HG02588 (cell line): ENCODE measurements around the gene SIL1.
"Not testable (repeated sequence)": the region's sequence is repeated elsewhere in the genome, so short reads cannot be mapped to it uniquely, and the experiment has no call there.

Source experiments
- ATAC-seq: cut with Tn5 transposase; IDR thresholded peaks from one replicate; pipeline ENCODE4 v1.9.1; 2021; ENCODE audit warnings: mild to moderate bottlenecking, moderate library complexity; ENCODE audit not compliant: unreplicated experiment

The SIL1 gene

DNA sequence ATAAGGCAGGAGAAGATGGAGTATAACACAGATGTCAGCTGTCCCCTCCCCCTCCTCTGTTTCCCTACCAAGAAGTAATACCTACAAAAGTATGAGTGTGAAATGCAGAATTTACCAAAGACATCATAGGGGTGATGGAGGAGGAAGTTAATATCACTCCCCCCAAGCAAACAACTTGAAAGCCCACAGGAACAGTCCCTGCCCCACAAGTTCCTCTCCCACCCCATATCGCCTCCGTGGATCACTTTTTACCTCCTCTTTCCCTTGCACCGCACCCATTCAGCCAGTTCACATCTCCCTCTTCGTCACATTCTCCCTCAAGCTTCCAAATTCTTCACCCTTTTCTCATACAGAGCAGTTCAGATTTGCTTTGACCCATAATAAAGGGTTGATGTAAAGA, 7.0 kb upstream of the SIL1 start:
- no peak for ATAC-seq

DNA sequence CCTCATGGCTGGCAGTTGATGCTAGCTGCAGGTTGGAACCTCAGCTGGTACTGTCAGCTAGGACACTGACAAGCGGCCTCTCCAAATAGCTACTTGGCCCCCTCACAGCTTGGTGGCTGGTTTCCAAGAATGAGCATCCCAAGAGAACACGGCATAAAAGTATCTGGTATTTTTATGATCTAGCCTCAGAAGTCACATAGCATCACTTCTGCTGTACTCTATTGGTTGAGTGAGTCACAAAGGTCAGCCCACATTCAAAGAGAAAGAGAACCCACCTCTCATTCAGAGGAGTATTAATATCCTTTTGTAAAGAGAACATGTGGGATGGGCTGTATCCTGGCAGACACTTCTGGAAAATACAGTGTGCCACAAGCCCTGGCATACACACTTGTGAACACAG, 6.0 kb upstream of the SIL1 start:
- no peak for ATAC-seq

DNA sequence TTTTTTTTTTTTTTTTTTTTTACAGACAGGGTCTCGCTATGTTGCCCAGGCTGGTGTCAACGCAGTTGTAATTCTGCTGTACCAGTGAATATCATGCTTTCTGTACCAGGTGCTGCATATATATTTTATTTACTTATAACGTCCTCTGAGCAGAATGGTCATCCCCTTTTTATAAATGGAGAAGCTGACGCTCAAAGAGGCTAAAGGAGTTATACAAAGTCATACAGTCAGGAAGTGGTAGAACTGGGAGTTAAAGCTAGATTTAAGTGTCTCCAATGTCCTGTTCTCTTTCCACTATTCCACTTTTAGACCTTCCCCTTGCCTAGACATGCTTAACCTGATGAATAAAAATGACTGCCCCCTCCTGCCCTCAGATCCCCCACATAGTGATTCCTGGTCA, 1.2 kb upstream of the SIL1 start:
- ATAC-seq, result no peak

DNA sequence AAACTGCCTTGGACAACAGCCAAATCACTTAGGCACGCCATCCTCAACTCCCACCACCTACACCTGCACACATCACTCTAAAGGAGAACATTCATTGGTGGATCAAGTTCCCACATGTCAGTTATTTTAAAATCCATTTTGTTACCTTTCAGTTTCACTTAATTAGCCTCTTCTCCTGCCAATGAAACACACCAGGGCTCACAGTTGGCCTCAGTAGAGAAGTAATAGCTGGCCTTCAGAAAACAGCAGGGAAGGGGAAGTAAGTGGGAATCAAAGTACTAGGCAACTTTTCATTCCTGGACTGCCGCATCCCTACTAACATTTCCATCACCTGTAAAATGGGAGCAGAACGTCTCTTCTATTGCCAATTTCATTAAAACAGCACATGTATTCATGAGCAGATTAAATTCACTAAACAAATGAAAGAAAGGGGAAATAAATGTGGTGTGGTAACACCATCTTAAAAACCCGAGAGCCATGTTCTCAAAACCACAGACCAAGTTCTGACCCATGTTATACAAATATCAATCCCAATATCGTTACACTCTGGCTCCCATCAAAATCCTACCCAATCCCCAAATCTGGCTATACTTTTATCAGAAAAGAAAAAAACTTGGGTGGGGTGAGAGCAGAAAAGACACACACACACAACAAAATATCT, 1.7 kb downstream of the SIL1 start:
- ATAC-seq, result no peak

DNA sequence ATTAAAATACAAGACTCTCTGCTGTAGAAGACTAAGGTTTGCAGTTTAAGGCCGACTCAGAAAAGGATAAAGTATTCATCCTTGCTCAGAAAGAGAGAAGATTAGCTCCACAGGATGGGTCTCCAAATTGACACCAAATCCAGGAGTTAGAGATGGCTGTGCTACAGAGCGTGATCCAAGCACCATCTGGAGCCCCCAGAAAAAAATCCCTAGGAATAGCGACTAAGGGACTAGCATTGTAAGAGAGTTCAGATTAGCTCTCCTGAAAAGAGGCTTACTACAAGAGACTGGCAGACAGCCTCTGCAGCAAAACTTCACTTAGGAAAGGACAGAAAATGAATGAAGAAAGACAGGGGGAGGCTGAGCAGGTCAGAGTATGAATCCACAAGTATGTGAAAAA, 3.7 kb downstream of the SIL1 start:
- ATAC-seq, result no peak

DNA sequence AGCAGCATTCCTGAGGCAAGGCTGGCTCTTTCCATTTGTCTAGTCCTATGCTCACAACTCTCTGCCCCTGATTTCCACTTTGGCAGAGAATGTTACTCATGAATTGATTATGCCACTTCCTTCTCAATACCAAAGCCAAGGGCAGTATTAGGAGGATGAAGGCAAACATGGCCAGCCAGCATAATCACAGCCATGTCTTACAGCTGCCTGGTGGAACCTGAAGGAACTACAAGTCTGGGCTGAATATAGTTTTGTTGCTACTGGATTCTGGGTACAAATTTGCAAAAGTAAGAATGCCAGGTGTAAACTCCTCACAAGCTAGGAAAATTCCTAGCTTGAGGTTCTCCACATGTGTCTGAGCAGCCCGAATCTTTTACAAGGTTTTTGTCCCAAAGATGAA, 4.2 kb downstream of the SIL1 start:
- no peak for ATAC-seq

DNA sequence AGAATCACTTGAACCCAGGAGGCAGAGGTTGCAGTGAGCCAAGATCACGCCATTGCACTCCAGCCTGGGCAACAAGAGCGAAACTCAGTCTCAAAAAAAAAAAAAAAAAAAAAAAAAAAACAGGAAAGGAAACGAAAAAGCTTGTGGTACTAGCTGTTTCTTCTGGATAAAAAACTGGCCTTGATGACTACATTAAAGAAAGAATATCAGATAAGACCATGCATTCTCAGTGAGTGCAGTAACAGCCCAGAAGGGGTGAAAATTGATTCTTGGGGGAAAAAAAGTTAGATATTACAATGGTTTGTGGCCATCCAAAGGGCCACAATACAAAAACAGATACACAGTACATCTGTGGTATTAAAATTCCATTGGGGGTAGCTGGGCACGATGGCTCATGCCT, 5.3 kb downstream of the SIL1 start:
- ATAC-seq, result not testable (repeated sequence)

DNA sequence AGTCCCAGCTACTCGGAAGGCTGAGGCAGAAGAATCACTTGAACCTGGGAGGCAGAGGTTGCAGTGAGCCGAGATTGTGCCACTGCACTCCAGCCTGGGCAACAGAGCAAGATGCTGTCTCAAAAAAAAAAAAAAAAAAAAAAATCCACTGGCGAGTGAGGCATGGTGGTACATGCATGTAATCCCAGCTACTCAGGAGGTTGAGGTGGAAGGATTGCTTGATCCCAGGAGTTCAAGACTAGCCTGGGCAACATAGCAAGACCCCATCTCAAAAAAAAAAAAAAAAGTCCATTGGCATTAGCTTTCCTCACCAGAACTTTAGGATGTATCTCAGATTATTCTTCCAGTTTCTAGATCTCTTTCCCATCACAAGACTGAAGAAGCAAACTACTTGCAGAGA, 6.2 kb downstream of the SIL1 start:
- ATAC-seq, result not testable (repeated sequence)

DNA sequence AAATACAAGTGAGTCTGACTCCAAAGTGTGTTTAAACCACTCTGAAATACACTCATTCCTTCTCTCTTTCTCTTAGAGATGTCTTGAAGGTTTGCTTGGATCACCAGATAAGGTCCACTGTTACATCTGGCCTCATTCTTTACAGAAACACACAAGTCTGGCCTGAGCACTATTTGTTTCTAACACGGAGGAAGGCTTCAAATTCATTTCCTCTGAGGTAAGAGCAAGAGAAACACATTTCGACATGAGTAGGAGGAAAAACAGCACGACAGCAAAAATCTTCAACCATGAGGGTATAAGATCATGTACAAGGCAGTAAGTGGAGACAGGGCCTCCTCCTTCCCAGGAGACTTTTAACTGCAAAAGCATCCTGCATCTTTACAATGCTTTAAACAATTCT, 8.0 kb downstream of the SIL1 start:
- no peak for ATAC-seq

DNA sequence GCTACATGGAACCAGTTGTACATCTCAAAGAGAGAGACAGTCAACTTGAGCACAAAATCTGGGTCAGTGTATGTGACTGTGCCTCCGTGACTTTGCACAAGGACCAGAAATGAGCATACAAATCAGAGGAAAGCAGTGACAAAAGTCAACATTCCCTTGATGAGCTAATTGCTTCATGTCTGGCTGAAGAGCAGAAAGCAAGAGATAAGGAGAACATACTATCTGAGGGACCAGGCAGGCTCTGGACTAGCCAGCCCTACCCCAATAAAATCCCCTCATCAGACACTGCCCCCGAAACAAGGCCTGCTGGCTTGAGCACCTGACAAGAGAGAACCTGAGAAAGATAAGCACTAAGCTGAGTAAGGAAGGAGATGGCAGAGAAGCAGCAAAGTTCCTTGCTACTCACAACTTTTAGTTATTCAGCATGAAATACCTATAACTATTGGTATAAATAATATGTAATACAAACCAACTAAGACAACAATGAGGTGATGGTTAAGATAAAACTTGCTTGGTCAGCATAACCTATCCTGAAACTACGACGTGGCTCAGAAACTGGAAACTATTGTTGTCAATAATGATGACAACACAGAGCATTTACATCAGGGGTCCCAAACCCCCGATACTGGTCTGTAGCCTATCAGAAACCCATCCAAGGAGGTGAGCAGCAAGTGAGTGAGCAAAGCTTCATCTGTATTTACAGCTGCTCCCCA, 9.5 kb downstream of the SIL1 start:
- ATAC-seq, result no peak

DNA sequence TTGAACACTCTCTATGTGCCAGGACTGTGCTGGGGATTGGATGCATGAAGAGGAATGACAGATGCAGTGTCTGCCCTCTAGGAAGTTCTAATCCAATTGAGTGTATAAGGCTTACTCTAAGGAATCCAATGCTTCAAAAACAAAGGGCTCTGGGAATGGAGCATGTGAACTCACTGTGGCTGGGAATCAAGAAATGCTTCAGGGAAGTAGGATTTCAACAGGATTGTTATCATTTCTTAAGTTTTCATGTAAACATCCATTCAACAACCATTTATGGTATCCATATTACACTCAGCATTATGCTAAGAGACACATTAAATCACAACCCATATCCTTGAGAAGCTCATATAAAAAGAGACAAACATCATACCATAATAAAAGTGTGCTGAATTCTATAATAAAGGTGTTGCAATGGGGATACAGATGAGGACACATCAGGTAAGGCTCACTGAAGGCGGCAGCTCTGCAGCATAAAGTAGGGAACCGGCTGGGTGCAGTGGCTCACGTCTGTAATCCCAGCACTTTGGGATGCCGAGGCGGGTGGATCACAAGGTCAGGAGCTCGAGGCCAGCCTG, 11.3 kb downstream of the SIL1 start:
- no peak for ATAC-seq

DNA sequence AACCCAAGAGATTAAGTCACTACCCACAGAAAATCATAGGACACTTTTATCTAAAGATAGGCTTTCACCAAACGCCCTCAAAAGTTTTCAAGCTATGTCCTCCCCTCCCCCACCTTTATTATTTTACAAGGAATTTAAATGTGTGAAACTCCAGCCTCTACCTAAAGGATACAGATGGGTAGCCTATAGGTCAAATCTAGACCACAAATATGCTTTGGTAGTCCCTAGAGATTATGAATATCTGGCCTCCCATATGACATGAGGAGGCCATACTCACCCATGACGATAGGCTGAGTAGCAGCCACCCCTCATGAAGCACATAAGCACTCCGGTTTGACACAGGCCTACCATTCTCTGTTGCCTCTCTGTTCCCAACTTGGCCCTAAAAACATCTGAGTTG, 11.9 kb downstream of the SIL1 start:
- no peak for ATAC-seq

DNA sequence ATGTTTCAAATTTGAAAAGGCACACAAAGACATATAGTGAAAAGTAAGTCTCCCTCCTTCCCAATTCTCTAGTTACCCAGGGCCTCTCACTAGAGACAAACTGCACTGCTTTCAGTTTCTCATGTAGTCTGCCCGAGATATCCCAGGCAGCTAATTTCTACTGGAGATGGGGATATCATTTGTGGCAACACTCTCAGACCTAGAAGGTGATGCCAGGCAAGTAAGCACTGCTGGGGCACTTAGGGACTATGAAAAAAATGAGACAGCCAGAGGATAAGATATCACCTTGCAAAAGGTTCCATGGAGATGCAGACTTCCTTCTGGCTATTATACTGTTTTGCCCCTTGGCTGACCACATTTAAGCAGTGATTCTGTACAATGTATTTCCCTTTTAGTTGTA, 12.6 kb downstream of the SIL1 start:
- ATAC-seq, result no peak

DNA sequence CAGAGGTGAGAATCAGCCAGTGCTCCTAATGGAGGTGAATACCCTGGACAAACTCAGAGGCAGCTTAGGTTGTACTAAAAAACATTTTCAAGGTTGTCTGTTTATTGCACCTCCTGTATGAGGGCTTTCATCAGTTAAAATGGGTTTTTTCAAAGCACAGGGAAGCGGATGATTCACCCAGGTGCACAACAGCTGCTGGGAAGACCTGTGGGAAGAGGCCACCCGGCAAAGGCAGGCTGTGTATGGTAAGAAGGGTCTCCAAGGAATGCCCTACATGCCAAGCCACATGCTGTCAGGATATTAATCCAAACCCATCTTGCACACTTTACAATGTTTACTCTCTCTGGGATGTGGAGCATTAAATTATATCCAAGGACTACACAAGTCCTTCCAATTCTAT, 14.7 kb downstream of the SIL1 start:
- ATAC-seq, result no peak

DNA sequence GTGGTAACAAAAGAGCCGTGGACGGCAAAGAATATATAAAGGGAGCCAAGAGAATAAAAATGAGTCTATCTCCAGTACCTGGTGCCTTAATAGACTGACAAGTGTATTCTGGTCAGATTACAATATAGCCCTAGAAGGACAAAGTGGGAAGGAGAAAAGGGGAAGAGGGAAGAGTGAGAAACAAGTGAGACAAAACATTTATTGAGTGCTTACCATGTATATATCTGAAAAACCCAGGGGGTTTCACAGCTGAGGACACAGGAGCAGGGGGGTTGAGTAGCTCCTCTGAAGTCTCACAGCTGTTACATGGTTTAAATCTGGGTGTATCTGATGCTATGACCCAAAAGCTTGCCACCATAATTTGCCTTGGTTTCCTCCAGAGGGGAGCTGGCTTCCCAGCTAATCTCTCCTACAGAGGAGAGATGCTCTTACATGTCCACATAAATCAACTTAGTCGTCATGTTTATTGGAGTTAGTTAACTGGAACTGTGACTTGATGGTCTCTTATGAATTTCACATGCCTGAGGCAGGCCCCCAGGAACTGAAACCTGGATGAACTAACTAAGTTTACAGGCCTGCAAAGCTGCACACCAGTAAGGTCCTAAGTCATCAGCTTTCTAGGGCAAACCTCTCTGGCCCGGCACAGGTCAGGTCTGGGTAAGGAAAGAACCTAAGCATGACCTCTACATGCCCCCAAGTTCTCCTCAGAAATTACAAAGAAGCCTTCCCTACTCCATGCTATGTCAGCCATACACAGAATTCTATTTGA, 15.5 kb downstream of the SIL1 start:
- no peak for ATAC-seq

DNA sequence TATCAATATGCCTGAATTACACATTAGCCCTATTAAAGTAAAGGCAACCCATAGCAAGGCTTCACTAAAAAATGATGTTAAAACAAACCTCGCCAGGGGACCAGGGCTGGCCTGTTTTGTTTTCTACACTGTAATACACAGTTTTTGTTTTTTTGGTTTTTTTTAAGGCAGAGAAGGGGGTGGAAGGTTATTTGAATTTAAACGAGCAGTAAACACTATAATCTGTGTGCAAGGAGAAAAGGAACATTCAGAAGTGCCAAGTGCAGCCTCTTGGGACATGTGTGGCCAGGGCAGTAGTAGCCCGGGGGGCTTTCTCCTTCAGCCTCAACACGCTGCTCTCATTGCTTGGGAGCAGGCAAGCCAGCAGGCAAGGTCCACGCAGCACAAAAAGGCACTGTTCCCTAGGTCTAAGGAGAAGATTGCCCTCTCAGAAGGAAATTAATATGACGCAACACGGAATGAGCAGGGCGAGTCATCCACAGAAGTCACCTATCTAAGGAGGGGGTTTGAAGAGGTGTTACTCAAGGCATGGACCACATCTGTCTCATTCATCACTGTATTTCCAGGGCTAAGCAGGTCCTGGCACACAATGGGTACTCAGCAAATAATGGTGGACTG, 16.2 kb downstream of the SIL1 start:
- no peak for ATAC-seq

DNA sequence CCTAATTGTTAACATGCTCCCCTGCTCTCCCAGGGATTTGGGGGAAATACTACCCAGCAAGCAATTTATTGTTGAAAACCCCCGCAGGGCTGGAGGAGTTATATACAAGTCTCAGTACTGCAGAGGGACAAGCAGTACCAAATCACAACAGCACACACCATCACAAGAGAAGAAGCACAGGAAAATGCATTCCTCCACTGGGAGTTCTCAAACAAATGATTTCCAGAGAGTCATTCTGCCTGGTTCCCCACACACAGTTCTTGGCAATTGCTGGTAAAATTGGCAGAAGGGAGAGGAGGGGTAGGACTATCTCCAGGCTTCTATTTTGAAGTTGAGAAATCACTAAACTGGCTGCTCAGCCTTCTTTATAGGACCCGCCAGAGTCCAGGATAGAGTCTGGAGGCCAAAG, 16.8 kb downstream of the SIL1 start:
- ATAC-seq, result no peak

DNA sequence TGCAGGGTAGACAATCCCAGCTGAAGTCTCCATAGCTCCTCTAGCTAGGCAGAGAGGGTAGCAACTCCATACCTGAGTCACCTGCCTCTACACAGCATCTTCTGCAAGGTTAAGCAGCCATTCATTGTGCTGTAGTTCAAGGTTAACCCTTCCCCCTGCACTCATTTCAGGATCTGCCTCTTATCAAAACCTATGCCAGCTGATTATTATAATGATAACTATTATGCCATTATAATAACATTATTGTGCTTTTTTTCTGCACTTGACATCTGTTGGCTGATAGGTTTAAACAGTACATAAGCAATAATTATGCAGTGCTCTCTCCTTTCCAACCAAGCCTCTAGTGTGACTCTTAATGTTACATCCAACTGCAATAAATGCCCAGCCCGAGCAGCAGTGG, 17.3 kb downstream of the SIL1 start:
- no peak for ATAC-seq

DNA sequence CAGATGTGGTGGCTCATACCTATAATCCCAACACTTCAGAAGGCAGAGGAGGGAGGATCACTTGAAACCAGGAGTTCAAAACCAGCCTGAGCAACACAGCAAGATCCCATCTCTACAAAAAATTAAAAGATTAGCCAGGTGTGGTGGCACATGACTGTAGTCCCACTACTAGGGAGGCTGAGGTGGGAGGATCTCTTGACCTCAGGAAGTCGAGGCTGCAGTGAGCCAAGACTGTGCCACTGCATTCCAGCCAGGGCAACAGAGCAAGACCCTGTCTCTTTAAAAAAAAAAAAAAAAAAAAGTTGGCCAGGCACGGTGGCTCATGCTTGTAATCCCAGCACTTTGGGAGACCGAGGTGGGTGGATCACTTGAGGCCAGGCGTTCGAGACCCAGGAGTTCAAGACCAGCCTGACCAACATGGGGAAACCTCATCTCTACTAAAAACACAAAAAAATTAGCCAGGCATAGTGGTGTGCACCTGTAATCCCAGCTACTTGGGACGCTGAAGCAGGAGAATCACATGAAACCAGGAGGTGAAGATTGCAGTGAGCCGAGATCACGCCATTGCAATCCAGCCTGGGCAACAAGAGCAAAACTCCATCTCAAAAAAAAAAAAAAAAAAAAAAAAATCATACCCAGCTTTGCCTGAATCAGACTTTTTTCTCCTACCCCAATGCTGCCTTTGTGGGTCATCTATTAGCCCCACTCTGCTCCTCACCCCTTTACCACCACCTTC, 18.2 kb downstream of the SIL1 start:
- ATAC-seq, result not testable (repeated sequence)

DNA sequence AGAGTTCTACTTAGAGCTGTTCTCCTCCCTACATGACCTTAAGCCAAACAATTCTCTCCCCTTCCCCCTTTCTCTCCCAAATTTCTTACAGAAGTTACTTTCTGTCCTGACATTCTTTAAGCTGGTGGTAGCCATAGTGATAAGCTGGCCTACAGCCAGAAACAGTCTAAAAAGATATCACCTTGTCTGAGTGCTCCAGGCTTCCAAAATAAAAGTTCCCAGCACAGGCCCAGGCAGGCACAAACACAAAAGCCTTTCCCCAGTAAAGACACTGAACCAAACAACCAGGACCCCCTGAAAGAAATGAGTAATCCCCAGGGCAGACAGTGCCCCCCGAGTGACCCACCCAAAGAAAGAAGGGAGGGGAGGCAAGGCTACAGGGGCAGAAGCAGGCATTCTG, 19.2 kb downstream of the SIL1 start:
- ATAC-seq, result no peak

DNA sequence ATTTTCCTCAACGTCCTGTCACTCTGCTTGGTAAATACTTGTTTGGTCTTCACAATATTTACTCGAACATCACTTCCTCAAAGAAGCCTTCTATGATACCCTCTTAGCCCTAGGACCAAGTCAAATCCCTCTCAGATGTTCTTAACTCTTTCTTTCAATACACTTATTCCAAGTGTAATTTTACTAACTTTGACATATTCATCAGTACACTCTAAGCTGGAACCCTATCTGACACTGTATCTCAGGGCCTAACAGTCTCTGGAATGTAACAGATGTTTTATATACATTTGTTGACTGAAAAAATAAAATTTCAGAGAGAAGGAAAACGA, 19.6 kb downstream of the SIL1 start:
- ATAC-seq, result no peak
